Uterus (tissue), 2 donors: ENCODE results near the gene FBRSL1.

Experiments
- POLR2A ChIP-seq, 2 donors: fragments of 450-650 bp; IDR thresholded peaks; one replicate each; pipeline ENCODE4 v1.6.1; 2016; ENCODE audit warnings: antibody characterized with exemption in 2 of 2, mild to moderate bottlenecking in 1 of 2, moderate library complexity in 1 of 2
- TF ChIP-seq, protein P1 (sequence below), 4 experiments: fragments of 200-600 bp in 2 of 4; fragments of 450-650 bp in 2 of 4; sonication (generic) in 2 of 4; IDR thresholded peaks; one replicate each; pipeline ENCODE4 v1.5.1; 2016 to 2019; ENCODE audit warnings: antibody characterized with exemption in 4 of 4, mild to moderate bottlenecking in 2 of 4, moderate library complexity in 1 of 4

- TF ChIP-seq, protein P1, sequence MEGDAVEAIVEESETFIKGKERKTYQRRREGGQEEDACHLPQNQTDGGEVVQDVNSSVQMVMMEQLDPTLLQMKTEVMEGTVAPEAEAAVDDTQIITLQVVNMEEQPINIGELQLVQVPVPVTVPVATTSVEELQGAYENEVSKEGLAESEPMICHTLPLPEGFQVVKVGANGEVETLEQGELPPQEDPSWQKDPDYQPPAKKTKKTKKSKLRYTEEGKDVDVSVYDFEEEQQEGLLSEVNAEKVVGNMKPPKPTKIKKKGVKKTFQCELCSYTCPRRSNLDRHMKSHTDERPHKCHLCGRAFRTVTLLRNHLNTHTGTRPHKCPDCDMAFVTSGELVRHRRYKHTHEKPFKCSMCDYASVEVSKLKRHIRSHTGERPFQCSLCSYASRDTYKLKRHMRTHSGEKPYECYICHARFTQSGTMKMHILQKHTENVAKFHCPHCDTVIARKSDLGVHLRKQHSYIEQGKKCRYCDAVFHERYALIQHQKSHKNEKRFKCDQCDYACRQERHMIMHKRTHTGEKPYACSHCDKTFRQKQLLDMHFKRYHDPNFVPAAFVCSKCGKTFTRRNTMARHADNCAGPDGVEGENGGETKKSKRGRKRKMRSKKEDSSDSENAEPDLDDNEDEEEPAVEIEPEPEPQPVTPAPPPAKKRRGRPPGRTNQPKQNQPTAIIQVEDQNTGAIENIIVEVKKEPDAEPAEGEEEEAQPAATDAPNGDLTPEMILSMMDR (IDR thresholded peaks at IDR 0.05), result no peak
- TF ChIP-seq POLR2A (IDR thresholded peaks at IDR 0.05), result no peak
Observed at GRCh38 chr12:132472386-132472785, 17.6 kb upstream of the FBRSL1 start.
